A673 (cell line): ENCODE results near the gene MAGEB4. TPM values are rescaled to one million over a fixed set of nuclear protein-coding genes. Genes with fewer than 3 reads are reported as not detected.

Experiments
- BruUV-seq: library from RNA; stranded (reverse); fragments of 400-500 nt; replicated peaks from 2 replicates; lab custom pipeline; 2021; lab: Mats Ljungman, UMichigan
- CTCF ChIA-PET: fragments of 300-600 bp; sonication (Branson Sonifier 250); formaldehyde crosslinking; loops from one replicate; lab custom pipeline; 2022; ENCODE audit warnings: antibody characterized with exemption; lab: Charles Lee
- POLR2A ChIA-PET: fragments of 300-600 bp; sonication (Branson Sonifier 250); formaldehyde crosslinking; loops from one replicate; lab custom pipeline; 2022; ENCODE audit warnings: antibody characterized with exemption; ENCODE audit not compliant: low non-redundant PET; lab: Charles Lee
- DNase-seq: peaks from one replicate; pipeline ENCODE4 v3.0.0-alpha.2; 2015; ENCODE audit warnings: low spot score
- H3K27ac ChIP-seq: fragments of 200-600 bp; sonication (generic); 2 replicates; pipeline ENCODE4 v1.5.1; 2016; ENCODE audit warnings: mixed run types, low read depth, mild to moderate bottlenecking, mixed read lengths, antibody characterized with exemption, low read length; ENCODE audit not compliant: poor library complexity, severe bottlenecking
- H3K27me3 ChIP-seq: fragments of 200-600 bp; sonication (generic); replicated peaks from 2 replicates; pipeline ENCODE4 v1.6.1; 2017; ENCODE audit warnings: mixed run types, low read depth, mild to moderate bottlenecking, mixed read lengths, antibody characterized with exemption, low read length; ENCODE audit not compliant: insufficient read depth, poor library complexity
- H3K36me3 ChIP-seq: fragments of 200-600 bp; sonication (generic); 2 replicates; pipeline ENCODE4 v1.6.1; 2016; ENCODE audit warnings: mixed run types, mild to moderate bottlenecking, mixed read lengths, antibody characterized with exemption, low read length; ENCODE audit not compliant: insufficient read depth, poor library complexity, severe bottlenecking
- H3K4me1 ChIP-seq: fragments of 200-600 bp; sonication (generic); 2 replicates; pipeline ENCODE4 v1.6.1; 2017; ENCODE audit warnings: mixed run types, mild to moderate bottlenecking, mixed read lengths, antibody characterized with exemption, low read length; ENCODE audit not compliant: insufficient read depth, poor library complexity, severe bottlenecking
- H3K4me3 ChIP-seq: fragments of 200-600 bp; sonication (generic); 2 replicates; pipeline ENCODE4 v1.5.1; 2016; ENCODE audit warnings: low read depth, mixed run types, mild to moderate bottlenecking, mixed read lengths, low read length; ENCODE audit not compliant: poor library complexity, severe bottlenecking
- H3K9me3 ChIP-seq: fragments of 200-600 bp; sonication (generic); 2 replicates; pipeline ENCODE4 v1.6.1; 2016; ENCODE audit warnings: mixed run types, low read depth, mild to moderate bottlenecking, mixed read lengths, antibody characterized with exemption, low read length; ENCODE audit not compliant: poor library complexity, severe bottlenecking
- CTCF ChIP-seq: fragments of 300-800, 200-600 bp; sonication (generic); conservative IDR thresholded peaks from 2 replicates; pipeline ENCODE4 v1.5.1; 2017; ENCODE audit warnings: low read depth, mild to moderate bottlenecking, antibody characterized with exemption, low read length, moderate library complexity, mixed read lengths
- EZH2 ChIP-seq: fragments of 200-600 bp; sonication (generic); IDR thresholded peaks from 2 replicates; pipeline ENCODE4 v1.6.1; 2017; ENCODE audit warnings: borderline replicate concordance, low read depth, mild to moderate bottlenecking, mixed read lengths, antibody characterized with exemption, low read length; ENCODE audit not compliant: poor library complexity, severe bottlenecking
- intact Hi-C: fragments of 100-400 bp; cut with micrococcal nuclease; formaldehyde crosslinking; loops from one replicate; pipeline ENCODE4 v1.10.0; 2022; ENCODE audit not compliant: unreplicated experiment
- total RNA-seq: library from RNA; stranded (reverse); gene quantifications from 2 replicates; pipeline ENCODE4 v1.2.3, GENCODE V29; 2021

The MAGEB4 gene
- total RNA-seq, 1 experiment from 2014 or later: not detected

GRCh38 chrX:30278365-30278764, 36.6 kb downstream of the MAGEB4 start:
- H3K27me3 ChIP-seq: no peaks in the 10 kb centered on the region
- DNase-seq: no peak
- CTCF ChIA-PET: interaction anchor here (0.6 kb wide), 1 partner anchor 225 kb away, joined by 7 read pairs; no protein-coding TSS in a partner anchor
- POLR2A ChIA-PET: no interaction called here
- intact Hi-C loops: loop anchor here (5.0 to 10.0 kb wide), 3 partner anchors 209 to 436 kb away; no protein-coding TSS in a partner anchor
- no peak overlapping the region for H3K4me3 ChIP-seq
- H3K36me3 ChIP-seq: no peaks in the 10 kb centered on the region
- H3K27ac ChIP-seq: no peak overlapping the region
- no peaks in the 10 kb centered on the region for H3K4me1 ChIP-seq
- no peaks in the 10 kb centered on the region for H3K9me3 ChIP-seq
- BruUV-seq: no TSS peak
- TF ChIP-seq EZH2: no peak
- no peak for TF ChIP-seq CTCF

GRCh38 chrX:30280428-30280827, 38.6 kb downstream of the MAGEB4 start:
- BruUV-seq: no TSS peak
- no peak for TF ChIP-seq CTCF
- TF ChIP-seq EZH2: no peak
- Histone ChIP-seq H3K4me1 (no peaks in the 10 kb centered on the region), H3K4me3 (no peak overlapping the region), H3K27ac (no peak overlapping the region), H3K36me3 (no peaks in the 10 kb centered on the region), H3K27me3 (no peaks in the 10 kb centered on the region), H3K9me3 (no peaks in the 10 kb centered on the region)
- DNase-seq: no peak
- ChIA-PET POLR2A (no interaction called here), CTCF (no interaction called here)
- intact Hi-C loops: no loop called here

DNA sequence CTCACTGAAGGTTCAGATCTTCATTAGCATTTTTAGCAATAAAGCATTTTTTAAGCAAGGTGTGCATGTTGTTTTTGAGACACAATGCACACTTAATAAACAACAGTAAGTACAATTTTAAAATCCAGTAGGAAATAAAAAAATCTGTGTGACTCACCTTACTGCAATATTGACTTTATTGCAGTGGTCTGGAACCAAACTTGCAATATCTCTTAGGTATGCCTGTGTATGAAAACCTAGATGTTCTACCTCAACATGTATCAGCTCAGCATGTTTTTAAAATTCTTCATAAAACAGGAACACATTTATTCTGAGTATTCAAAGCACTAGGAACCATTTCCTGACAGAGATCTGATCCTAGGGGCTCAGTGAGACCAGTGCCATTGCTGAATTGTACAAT, 40.7 kb downstream of the MAGEB4 start:
- TF ChIP-seq CTCF (no peak), EZH2 (no peak)
- H3K4me1 ChIP-seq: no peaks in the 10 kb centered on the region
- ChIA-PET CTCF (no interaction called here), POLR2A (no interaction called here)
- H3K9me3 ChIP-seq: no peaks in the 10 kb centered on the region
- no peak for DNase-seq
- no TSS peak for BruUV-seq
- H3K27ac ChIP-seq: no peak overlapping the region
- H3K27me3 ChIP-seq: no peaks in the 10 kb centered on the region
- H3K4me3 ChIP-seq: no peak overlapping the region
- intact Hi-C loops: no loop called here
- H3K36me3 ChIP-seq: no peaks in the 10 kb centered on the region
